GM18507 (cell line): Measurements from ENCODE around the gene SPEM3.

Experiments used
- DNase-seq: peaks from one replicate; pipeline ENCODE4 v3.0.0; 2011; ENCODE audit warnings: low read depth; ENCODE audit not compliant: insufficient read length; ENCODE audit errors: extremely low spot score
- FAIRE-seq: peaks from 2 replicates; lab custom pipeline; 2011; peaks lifted over from hg19 to GRCh38; lab: Jason Lieb, UNC

Gene SPEM3

GRCh38 chr17:7438656-7439460, 10.2 kb downstream of the SPEM3 start:
- no peak for FAIRE-seq
- no peak for DNase-seq

- DNase-seq (no peak), FAIRE-seq (no peak)
Measured at GRCh38 chr17:7439462-7440112, 10.9 kb downstream of the SPEM3 start, which contains the start of gene FGF11. TSS of gene FGF11 (plus strand) at chr17:7439512. CDS start at chr17:7439621, 109 bp downstream.

GRCh38 chr17:7440113-7440833, 11.6 kb downstream of the SPEM3 start:
- DNase-seq (no peak), FAIRE-seq (peak; percentile 60)

GRCh38 chr17:7440834-7441195, 12.2 kb downstream of the SPEM3 start:
- DNase-seq (no peak), FAIRE-seq (peak; percentile 38)

DNA sequence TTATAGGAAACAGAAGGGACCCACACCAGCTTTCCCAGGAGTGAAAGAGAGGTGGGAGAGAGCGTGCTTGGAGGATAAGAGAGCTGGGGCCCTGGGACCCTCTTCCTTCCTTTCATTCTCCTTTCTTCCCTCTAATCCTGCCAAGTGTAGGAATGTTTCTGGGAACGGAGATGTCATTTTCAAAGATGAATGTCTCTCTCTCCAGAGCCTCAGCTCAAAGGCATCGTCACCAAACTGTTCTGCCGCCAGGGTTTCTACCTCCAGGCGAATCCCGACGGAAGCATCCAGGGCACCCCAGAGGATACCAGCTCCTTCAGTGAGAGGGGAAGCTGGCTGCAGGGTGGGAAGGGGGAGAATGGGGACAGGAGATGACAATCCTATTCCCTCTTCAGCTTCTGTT, 12.6 kb downstream of the SPEM3 start:
- DNase-seq: no peak
- no peak for FAIRE-seq

DNA sequence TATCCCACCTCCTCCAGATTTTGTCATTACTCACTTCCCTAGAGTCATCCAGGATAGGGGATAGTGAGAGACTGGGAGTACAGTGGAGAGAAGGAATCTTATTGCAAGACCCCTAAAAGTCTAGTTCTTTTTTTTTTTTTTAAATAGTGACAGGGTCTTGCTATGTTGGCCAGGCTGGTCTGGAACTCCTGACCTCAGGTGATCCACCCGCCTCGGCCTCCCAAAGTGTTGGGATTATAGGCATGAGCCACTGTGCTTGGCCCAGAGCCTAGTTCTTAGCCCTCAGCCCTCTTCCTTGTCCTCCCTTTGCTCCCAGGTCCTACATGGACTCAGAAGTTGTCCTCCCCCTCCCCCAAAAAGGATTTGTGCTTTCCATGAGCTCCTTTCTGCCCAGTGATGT, 13.5 kb downstream of the SPEM3 start:
- FAIRE-seq: no peak
- DNase-seq: no peak

GRCh38 chr17:7443499-7444485, 15.1 kb downstream of the SPEM3 start:
- FAIRE-seq (no peak), DNase-seq (no peak)

GRCh38 chr17:7444682-7445618, 16.3 kb downstream of the SPEM3 start, which contains the start of gene CHRNB1:
TSS of gene CHRNB1 (plus strand) at chr17:7445061. CDS start at chr17:7445128, 67 bp downstream.
- peak; percentile 73 for FAIRE-seq
- DNase-seq: no peak

DNA sequence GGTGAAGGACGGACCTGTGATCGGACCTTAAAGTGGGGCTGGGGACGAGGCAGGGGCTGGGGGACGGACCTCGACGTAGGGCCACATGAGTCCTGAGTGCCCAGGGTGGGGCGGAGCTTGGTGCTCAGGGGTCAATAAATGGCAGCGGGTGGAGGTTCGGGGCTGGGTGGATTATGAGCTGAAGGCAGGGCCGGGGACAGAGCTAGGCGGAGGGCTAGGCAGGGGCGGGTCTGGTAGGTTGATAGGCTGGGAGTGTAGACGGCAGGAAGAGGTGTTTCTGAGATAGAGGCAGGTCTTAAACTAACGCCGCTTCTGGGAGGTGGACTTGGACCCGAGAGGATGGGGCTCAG, 16.9 kb downstream of the SPEM3 start:
- DNase-seq: no peak
- FAIRE-seq: peak; percentile 42

GRCh38 chr17:7448461-7448860, 19.8 kb downstream of the SPEM3 start:
- DNase-seq (no peak), FAIRE-seq (no peak)

DNA sequence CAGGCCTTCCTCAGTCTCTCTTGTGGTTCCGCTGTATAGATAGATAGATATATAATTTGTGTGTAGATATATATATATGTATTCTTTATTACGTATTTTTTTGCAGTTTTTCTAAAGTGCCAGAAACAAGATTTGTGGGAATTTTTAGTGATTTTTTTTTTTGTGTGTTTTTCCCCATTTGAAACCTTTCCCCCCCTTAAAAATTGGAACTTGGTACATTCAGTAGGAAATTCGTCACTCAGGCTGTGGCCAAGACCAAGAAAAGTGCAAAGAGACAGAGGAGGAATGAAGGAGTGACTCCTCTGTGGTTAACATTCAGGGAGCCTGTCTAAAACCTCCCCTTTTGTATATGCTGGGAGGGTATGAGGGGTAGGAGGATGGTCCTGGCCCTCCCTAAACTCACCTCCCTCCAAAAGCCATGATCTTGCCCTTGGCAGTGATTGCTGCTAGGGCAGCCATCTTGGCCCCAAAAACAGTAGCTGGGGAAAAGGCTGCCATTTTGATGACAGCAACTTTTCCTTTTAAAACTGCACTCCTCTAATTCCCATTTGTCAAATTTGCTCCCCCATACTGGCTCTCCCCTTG, 31.4 kb downstream of the SPEM3 start:
- no peak for DNase-seq
- no peak for FAIRE-seq

DNA sequence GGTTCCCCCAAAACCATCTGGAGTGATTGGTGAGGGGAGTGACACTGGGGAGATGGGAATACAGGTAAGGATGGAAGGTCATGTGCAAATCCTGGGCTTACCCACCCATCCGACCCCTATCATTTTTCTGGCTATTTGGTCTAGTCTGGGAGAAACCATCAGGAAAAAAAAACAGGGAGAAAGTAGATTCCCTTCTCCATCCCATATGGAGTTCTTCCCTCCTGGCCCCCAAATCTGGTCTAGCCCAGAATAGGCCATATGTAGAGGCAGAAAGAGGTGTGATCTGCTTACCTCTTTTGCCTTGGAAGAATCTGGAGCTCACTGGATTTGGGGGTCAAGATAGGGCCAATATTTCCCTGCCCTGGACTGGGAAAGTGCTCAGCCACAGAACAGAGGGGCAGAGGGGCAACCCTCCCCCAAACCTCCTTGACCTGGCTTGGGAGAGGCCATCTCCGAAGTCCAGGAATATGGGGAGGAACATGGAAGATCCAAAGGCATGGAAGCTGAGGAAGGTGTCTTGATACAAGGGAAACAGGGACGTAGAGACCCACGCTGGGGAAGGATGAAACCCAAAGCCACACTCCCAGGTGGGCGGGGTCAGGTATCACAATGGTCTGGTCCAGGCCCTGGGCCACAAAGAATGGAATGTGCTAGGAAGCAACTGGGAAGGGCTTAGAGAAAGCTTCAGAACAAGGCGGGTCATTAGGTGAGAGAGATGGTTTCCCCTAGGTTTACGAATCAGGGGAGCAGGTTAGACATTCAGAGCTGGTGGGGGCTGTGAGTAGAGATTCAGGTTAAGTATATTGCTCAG, 32.4 kb downstream of the SPEM3 start:
- FAIRE-seq (no peak), DNase-seq (no peak)

- no peak for FAIRE-seq
Measured at GRCh38 chr17:7462474-7463371, 34.1 kb downstream of the SPEM3 start.

DNA sequence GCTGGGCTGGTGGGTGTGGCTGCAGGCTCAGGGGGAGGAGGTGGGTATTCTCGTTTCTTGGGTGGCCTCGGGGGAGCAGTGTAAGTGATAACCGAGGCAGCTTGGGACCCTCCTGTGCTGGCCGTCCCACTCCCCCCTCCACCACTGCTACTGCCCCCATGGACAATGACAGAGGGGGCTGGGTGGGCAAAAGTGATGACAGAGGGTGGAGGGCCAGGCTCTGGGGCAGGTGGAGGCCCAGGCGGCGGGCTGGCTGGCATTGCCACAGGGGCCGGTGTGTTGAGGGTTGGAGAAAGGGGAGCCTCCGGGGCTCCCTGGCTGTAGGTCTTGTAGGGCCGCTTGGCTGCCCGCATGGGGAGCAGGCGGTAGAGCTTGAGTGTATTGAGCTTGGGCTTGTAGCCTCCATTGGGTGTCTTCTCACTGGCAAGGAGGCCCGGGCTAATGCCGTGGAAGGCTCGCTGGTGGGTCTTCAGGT, 34.8 kb downstream of the SPEM3 start:
- FAIRE-seq (no peak), DNase-seq (no peak)

More at GRCh38 chr17:7462474-7463371, 34.1 kb downstream of the SPEM3 start:
- DNase-seq: no peak

- DNase-seq (no peak), FAIRE-seq (no peak)
Measured at GRCh38 chr17:7464081-7464480, 35.4 kb downstream of the SPEM3 start.
